A673 (cell line): ENCODE data around the gene ROR1. TPM values are rescaled to one million over a fixed set of nuclear protein-coding genes. Genes with fewer than 3 reads are reported as not detected.

Experiments used
- BruUV-seq: library from RNA; stranded (reverse); fragments of 400-500 nt; replicated peaks from 2 replicates; lab custom pipeline; 2021; lab: Mats Ljungman, UMichigan
- CTCF ChIA-PET: fragments of 300-600 bp; sonication (Branson Sonifier 250); formaldehyde crosslinking; loops from one replicate; lab custom pipeline; 2022; ENCODE audit warnings: antibody characterized with exemption; lab: Charles Lee
- POLR2A ChIA-PET: fragments of 300-600 bp; sonication (Branson Sonifier 250); formaldehyde crosslinking; loops from one replicate; lab custom pipeline; 2022; ENCODE audit warnings: antibody characterized with exemption; ENCODE audit not compliant: low non-redundant PET; lab: Charles Lee
- DNase-seq: peaks from one replicate; pipeline ENCODE4 v3.0.0-alpha.2; 2015; ENCODE audit warnings: low spot score
- H3K27ac ChIP-seq: fragments of 200-600 bp; sonication (generic); 2 replicates; pipeline ENCODE4 v1.5.1; 2016; ENCODE audit warnings: mixed run types, low read depth, mild to moderate bottlenecking, mixed read lengths, antibody characterized with exemption, low read length; ENCODE audit not compliant: poor library complexity, severe bottlenecking
- H3K27me3 ChIP-seq: fragments of 200-600 bp; sonication (generic); replicated peaks from 2 replicates; pipeline ENCODE4 v1.6.1; 2017; ENCODE audit warnings: mixed run types, low read depth, mild to moderate bottlenecking, mixed read lengths, antibody characterized with exemption, low read length; ENCODE audit not compliant: insufficient read depth, poor library complexity
- H3K36me3 ChIP-seq: fragments of 200-600 bp; sonication (generic); 2 replicates; pipeline ENCODE4 v1.6.1; 2016; ENCODE audit warnings: mixed run types, mild to moderate bottlenecking, mixed read lengths, antibody characterized with exemption, low read length; ENCODE audit not compliant: insufficient read depth, poor library complexity, severe bottlenecking
- H3K4me1 ChIP-seq: fragments of 200-600 bp; sonication (generic); 2 replicates; pipeline ENCODE4 v1.6.1; 2017; ENCODE audit warnings: mixed run types, mild to moderate bottlenecking, mixed read lengths, antibody characterized with exemption, low read length; ENCODE audit not compliant: insufficient read depth, poor library complexity, severe bottlenecking
- H3K4me3 ChIP-seq: fragments of 200-600 bp; sonication (generic); 2 replicates; pipeline ENCODE4 v1.5.1; 2016; ENCODE audit warnings: low read depth, mixed run types, mild to moderate bottlenecking, mixed read lengths, low read length; ENCODE audit not compliant: poor library complexity, severe bottlenecking
- H3K9me3 ChIP-seq: fragments of 200-600 bp; sonication (generic); 2 replicates; pipeline ENCODE4 v1.6.1; 2016; ENCODE audit warnings: mixed run types, low read depth, mild to moderate bottlenecking, mixed read lengths, antibody characterized with exemption, low read length; ENCODE audit not compliant: poor library complexity, severe bottlenecking
- CTCF ChIP-seq: fragments of 300-800, 200-600 bp; sonication (generic); conservative IDR thresholded peaks from 2 replicates; pipeline ENCODE4 v1.5.1; 2017; ENCODE audit warnings: low read depth, mild to moderate bottlenecking, antibody characterized with exemption, low read length, moderate library complexity, mixed read lengths
- EZH2 ChIP-seq: fragments of 200-600 bp; sonication (generic); IDR thresholded peaks from 2 replicates; pipeline ENCODE4 v1.6.1; 2017; ENCODE audit warnings: borderline replicate concordance, low read depth, mild to moderate bottlenecking, mixed read lengths, antibody characterized with exemption, low read length; ENCODE audit not compliant: poor library complexity, severe bottlenecking
- intact Hi-C: fragments of 100-400 bp; cut with micrococcal nuclease; formaldehyde crosslinking; loops from one replicate; pipeline ENCODE4 v1.10.0; 2022; ENCODE audit not compliant: unreplicated experiment
- total RNA-seq: library from RNA; stranded (reverse); gene quantifications from 2 replicates; pipeline ENCODE4 v1.2.3, GENCODE V29; 2021

The ROR1 gene
- total RNA-seq, 1 experiment from 2014 or later: 7.4 TPM

GRCh38 chr1:63856924-63857323 lies 83.1 kb downstream of the ROR1 start:
- Histone ChIP-seq H3K4me3 (no peak overlapping the region), H3K27ac (no peak overlapping the region), H3K4me1 (no peaks in the 10 kb centered on the region), H3K36me3 (no peaks in the 10 kb centered on the region), H3K9me3 (no peaks in the 10 kb centered on the region), H3K27me3 (no peaks in the 10 kb centered on the region)
- ChIA-PET CTCF (no interaction called here), POLR2A (no interaction called here)
- intact Hi-C loops: no loop called here
- DNase-seq: no peak
- BruUV-seq: no TSS peak
- TF ChIP-seq EZH2 (no peak), CTCF (no peak)

- DNase-seq: no peak
- Histone ChIP-seq H3K36me3 (no peaks in the 10 kb centered on the region), H3K27ac (no peak overlapping the region), H3K27me3 (no peaks in the 10 kb centered on the region), H3K4me3 (no peak overlapping the region), H3K4me1 (no peaks in the 10 kb centered on the region), H3K9me3 (no peaks in the 10 kb centered on the region)
- ChIA-PET CTCF (no interaction called here), POLR2A (interaction anchor here (0.7 kb wide), 1 partner anchor 87 kb away, joined by 4 read pairs; no protein-coding TSS in a partner anchor)
- no TSS peak for BruUV-seq
- intact Hi-C loops: no loop called here
- TF ChIP-seq EZH2: no peak
- no peak for TF ChIP-seq CTCF
Observed at GRCh38 chr1:63857478-63857877, 83.7 kb downstream of the ROR1 start.

GRCh38 chr1:63858153-63858552 lies 84.3 kb downstream of the ROR1 start:
- ChIA-PET CTCF (no interaction called here), POLR2A (no interaction called here)

More at GRCh38 chr1:63858153-63858552, 84.3 kb downstream of the ROR1 start:
- H3K9me3 ChIP-seq: no peaks in the 10 kb centered on the region
- no peak overlapping the region for H3K4me3 ChIP-seq
- no peak for DNase-seq
- no peaks in the 10 kb centered on the region for H3K36me3 ChIP-seq
- H3K27me3 ChIP-seq: no peaks in the 10 kb centered on the region
- no TSS peak for BruUV-seq
- TF ChIP-seq EZH2: no peak
- TF ChIP-seq CTCF: no peak
- H3K4me1 ChIP-seq: no peaks in the 10 kb centered on the region
- intact Hi-C loops: no loop called here
- H3K27ac ChIP-seq: no peak overlapping the region
